Limb (tissue), 2 donors: ENCODE results near the gene ALS2.
"Not testable (repeated sequence)": the region's sequence is repeated elsewhere in the genome, so short reads cannot be mapped to it uniquely, and the experiment has no call there.

Source experiments
- DNase-seq, 2 donors: peaks; one replicate each; pipeline ENCODE4 v3.0.0-alpha.2; 2016; ENCODE audit errors: extremely low spot score in 2 of 2

Gene ALS2

DNA sequence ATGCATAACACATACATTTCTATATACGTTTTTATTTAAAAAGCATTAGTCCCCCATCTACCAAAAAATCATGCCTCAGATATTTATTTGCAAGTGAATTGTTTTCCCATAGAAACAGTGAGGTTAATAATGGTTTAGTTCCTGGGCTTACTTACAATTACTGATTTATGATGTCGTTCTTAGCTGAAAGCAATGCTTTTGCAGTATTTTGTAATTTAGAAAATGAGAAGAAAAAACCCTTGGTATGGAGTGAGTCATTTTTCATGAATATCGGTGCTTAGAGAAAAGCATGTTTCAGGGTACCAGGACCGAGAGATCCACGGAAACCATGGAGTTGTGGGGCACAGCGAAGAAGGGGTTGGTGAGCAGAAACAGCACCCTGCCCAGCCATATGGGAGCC, 13.6 kb upstream of the ALS2 start:
- DNase-seq = no peak

DNA sequence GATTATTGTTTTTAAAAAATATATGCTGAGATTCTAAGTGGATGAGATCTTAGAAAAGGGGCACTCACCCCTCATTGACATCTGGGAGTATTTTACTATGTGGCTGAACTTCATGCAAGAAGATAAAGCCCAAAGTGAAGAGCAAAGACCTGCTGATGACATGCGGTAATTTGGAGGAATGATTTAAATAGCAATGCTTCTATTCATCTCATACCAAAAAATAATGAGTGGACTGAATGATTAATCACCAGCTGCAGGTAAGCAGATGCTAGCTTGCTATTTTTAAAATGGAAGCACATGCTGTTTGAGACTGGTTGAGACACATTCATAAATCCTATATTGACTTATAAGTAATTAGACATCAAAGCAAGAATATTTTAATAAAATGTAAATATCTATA, 12.9 kb upstream of the ALS2 start:
- no peak for DNase-seq

DNA sequence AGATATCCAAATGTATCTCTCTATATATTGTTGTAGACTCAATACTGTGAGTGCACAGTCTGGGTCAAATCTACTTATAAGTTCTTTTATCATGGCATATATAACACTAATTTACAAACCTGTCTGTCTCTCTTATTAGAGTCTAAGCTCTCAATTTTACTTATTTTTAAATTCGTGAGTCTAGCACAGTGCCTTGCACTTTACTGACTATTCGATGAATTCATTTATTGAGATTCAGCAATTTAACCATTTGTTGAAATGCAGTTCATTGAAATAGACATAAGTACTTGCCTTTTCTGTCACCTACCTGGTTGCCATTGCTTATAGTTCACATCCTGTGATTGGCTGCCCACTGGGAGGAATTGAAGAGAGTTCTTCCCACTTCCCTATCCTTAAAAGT, 10.3 kb upstream of the ALS2 start:
- no peak for DNase-seq

DNA sequence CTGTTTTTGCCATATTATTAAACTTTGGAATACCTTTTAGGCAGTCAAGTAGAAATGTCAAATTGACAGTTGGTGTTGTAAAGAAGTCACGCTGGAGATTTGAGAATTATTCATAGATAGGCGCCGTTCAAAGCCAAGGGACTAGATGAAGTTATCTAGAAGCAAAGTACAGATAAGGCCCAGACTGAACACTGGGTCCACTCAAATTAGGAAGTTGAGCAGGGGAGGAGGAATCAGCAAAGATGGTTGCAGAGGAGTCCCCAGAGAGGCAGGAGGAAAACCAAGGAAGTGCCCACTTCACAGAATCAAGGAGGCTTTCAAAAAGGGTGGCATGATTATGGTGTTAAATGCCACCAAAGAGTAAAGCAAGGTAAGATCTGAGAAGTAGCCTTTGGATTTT, 9.6 kb upstream of the ALS2 start:
- DNase-seq = no peak

DNA sequence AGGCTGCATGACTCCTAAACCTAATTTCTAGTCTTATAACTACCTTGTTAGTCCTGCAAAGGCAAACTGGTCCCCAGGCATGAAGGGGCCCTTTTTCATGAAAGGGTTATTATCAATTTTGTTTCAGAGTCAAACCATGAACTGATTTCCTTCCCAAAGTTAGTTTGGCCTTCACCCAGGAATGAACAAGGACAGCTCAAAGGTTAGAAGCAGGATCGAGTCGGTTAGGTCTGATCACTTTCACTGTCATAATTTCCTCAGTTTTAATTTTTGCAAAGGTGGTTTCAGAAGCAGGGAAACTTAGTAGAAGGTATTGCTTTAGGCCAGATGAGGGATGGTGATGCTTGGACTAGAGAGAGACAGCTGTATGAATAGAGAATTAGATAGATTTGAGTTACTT, 8.7 kb upstream of the ALS2 start:
- DNase-seq = no peak

DNA sequence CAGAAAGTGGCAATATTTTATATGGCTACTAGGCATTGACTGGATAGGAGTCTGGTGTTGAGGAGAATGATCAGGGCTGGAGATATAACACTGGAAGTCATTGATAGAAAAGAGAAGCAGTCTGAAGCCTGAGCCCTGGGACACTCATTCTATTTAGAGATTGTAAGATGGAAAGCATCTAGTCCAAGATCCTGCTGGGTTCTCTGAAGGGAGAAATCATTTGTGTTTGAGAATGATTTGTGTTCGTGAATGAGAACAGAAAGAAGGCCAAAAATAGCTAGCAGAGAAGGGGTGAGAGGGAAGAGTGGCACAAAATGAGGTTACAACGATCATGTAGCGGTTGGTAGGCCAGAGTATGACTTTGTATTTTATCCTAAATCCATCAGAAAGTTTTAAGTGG, 7.6 kb upstream of the ALS2 start:
- no peak for DNase-seq

DNA sequence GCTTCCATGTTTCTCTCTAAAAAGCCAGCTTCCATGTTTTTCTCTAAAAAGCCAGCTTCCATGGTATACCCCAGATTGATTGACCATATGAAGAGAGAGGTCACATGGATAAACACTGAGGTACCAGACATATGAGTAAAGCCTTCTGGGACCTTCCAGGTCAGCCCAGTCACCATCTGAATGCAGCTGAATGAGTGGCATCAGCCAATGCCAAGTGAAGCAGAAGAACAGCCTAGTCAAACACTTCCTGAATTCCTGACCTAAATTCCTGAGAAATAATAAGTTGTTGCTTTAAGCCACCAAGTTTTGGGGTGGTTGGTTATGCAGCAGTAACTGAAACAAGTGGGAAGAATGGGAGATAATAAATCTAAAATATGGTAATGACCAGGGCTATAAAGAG, 5.7 kb upstream of the ALS2 start:
- no peak for DNase-seq

DNA sequence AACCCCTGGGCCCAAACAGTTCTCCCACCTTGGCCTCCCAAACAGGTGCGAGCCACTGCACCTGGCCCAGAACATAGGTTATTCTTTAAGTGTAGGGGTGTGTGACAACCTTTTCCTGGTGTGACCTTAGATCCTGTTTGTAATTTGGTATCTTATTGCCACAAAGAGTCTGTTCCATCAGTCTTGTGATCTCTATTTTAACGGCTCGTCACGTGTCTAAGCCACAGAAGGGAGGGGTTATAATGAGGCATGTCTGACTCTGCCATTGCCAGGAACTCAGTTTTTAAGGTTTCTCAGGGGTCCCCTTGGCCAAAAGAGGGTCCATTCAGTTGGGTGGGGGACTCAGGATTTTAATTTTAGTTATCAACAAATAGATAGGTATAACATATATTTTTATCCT, 4.4 kb upstream of the ALS2 start:
- DNase-seq = no peak

DNA sequence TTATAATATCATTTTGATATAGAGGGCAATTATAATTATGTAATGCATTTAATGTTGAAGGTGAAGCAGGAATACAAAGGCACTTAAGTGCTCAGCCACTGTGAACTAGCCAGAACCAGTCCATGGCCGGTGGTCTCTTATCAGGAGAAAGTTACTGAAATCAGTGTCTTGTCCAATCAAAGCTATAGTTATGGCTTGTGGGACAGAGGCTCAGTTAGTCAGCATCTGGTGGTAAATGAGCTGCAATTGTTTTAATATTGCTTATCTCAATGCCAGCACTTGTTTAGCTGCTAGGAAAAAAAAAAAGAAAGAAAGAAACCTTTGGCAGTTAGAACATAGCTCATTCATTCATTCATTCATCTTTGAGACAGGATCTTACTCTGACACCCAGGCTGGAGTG, 3.8 kb upstream of the ALS2 start:
- no peak for DNase-seq

DNA sequence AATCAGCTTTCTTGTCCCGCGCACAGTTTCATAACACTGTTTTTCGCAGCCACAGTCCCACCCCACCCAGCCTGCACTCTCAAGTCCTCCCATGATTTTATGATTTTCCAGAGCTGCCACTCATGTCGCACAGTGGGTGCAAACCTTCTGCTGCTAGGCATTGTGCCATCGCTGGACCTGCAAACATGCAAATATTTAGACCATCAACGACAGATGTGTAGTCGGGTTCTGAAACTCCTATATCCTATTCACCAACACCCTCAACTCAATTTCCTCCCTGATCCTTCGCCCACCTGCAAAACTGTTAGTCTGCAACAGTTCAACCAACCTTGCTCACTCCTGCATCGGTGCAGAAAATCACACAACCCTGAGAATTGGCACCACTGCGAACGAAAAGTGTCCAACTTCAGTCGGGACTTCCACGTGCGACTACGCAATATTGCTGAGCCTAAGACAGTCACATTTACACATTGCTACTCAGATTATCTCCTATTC, 871 bp upstream of the ALS2 start:
- peak; percentile 7 to 37 for DNase-seq

DNA sequence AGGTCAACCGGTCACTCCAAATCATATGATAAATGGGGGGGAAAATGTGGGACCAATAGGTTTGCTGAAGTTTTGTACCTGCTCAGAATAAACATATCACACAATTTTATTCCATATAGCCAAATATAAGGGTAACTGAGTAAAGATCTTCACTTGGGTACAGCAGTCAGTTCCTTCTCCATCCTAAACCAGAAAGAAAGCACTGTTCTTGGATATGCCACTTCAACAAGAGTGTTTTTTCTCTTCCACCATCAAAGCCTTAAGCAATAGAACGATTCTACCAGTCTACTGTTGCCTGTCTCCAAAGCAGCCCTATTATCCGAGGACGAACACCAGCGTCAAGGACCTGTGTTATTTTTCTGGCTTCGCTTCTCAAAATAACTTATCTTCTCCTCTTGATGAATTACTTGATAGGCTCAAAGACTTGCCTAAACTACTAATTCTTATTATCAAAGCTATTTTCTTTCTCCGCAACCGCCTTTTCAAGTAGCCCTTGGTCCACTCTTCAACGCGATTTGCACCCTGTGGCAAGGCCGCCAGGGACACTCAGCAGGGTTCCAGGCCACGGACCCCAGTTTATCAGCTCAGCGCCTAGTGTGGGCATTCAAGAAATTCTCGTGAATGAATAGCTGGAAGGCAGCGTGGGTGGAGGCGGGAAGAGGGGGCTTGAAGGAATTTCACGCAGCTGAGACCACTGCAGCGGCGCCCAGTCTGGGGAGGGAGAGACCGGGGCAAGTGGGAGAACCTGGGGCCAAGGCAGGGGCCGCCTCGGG, 646 bp downstream of the ALS2 start:
- no peak for DNase-seq

DNA sequence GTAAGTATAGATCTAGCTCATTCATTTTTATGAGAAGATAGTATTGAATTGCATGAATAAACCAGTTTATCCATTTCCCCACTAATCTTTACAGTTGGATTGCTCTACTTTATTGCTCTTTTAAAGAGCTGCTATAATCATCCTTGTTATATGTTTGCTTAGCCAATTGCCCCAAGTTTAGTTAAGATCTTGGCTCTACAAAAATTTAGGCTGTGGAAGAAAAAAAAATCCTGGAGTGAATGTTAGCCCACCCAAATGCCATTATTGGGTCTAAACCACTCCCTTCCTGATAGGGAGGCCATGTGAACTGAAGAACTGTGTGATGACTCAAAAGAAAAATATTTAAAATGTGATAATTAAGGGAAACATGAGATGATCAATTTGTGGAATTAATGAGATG, 2.9 kb downstream of the ALS2 start:
- DNase-seq = no peak

DNA sequence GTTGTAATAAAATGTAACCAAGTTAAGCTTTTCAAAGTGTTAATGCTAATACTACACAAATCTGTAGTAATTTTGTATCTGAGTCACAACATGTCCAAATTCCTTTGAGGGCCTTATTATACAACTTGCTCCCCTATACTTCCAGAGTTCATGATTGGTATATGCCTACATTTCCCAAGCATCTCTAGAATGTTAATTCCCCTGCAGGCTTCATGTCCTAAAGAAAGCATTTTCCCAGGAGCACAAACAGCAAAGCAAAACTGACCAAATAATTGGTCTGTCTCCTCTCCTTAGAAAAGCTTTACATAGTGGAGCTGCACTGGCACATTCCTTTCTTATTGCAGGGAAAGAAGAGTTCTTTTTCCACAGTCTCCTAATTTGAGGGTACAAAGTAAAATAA, 3.7 kb downstream of the ALS2 start:
- no peak for DNase-seq

DNA sequence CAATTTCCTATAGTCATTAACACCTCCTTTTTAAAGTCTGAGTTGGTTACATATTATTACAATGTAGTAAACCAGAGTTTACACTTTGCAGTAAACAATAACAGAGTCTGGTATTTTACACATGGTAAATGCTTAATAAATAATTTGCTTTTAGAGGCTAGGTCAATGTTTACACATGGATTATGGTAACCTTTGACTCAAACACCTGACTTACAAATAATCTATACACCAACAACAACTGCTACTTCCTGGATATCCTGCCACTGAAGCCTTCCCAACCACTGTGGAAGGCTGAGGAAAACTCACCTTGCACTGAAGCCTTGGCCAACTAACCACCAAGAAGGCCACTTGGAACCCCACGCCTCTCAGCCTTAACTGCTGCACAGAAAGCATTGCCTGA, 5.4 kb downstream of the ALS2 start:
- DNase-seq = no peak

DNA sequence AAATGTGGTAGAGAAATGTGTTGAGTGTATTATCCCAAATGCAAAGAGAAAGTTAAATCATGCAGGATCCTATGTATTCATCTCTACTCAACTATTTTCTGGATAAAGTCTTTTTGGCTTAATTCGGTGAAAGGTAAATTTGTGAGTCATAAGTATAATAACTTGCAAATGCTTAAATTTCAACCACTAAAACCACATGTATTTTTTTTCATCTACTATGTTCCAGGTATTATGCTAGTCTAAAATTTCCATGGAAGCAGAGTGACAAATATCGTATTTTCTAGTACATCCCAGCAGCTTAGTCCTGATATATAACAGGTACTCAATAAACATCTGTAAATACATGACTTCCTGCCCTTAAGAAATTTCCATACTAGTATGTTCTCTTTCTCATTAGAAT, 6.2 kb downstream of the ALS2 start:
- DNase-seq = no peak

DNA sequence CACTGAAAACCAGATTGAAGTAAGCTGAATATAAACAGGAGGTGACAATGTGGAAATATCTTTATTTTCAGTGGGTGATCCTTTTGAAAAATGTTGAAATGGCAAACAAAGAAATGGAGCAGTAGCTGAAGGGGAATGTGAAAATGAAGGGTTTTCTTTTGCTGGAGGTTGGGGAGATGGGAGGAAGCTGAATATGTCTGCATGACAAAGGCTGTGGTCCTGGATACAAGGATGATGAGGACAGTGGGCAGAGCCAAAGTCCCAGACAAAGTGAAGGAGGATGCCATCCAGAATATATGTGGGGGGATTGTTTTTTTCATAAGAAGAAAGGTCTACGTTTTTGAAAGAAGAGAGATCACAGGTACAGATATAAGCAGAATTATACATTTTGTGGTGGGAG, 6.7 kb downstream of the ALS2 start:
- DNase-seq = no peak

DNA sequence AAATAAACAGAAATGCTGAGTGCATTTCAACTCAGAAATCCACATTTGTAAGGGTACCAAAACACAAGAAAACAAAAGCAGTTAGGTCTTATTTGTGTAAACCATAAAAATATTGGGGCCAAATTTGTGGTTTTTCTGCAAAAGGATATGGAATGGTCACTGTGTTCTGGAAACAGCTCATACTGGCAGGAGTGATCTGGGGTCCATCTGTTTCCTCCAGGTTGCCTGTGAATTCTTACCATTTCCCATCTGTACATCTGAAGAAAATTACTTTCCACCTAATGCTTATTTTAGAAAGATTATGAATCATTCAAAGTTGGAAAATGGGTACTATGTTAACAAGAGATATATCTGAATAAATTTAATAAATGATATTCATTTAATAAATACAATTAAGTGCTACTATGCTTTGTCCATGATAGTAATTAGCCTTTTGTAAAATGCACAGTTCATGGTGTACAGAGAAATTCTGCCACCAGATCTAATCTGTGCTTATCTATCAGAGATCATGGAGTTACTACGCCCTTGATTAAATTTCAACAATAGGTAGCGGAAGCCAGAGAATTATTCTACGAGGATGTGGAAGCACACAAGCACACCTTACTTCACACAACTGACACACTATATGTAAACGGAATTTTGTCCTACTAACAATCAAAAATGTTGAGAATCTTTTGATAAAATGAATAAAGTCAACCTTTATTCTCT, 10.9 kb downstream of the ALS2 start:
- no peak for DNase-seq

DNA sequence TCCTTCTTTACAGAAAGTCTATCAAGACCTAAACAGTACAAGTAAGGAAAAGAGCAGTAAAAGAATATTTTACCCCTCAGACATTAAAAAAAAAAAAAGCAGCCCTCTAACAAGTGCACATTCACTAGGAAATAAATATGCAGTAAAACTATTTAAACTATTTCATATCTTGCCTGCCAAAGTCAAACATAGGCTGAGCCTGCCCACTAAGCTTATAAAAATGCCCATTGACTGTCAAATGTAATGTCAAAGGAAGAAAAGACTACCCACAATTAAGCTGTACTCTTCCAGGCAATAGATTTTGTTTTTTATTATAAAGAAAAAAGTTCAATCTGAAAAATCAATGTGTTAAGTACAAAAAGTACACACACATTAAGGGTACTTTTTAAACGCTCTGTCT, 11.8 kb downstream of the ALS2 start:
- no peak for DNase-seq

DNA sequence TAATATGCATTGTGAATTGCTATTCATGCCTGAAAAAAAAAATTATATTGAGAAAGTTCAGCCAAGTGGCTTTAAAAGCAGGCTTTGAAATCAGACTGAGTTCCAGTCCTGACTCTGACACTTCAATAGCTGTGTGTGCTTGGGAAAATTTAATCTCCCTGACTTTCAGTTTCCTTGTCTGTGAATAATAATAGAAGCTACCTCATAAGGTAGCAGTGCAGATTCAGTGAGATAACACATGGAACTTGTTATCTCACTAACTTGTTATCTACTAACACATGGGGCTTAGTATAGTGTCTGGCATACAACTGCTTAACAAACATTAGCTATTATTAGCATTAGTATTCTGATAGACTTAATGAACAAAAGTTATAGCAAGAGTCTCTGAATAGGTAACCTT, 14.9 kb downstream of the ALS2 start:
- no peak for DNase-seq

DNA sequence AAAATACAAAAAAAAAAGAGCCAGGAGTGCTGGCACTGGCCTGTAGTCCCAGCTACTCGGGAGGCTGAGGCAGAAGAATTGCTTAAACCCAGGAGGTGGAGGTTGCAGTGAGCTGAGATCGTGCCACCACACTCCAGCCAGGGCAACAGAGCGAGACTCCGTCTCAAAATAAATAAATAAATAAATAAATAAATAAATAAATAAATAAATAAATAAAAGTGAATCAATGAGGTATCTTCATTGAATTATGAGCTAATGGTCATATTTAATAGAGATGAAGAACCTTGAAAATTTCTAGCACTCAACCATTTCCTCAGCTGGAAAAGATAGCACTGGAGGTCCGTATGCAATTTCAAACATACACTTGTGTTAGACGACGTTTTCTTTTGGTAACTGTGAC, 16.3 kb downstream of the ALS2 start:
- DNase-seq = not testable (repeated sequence)

DNA sequence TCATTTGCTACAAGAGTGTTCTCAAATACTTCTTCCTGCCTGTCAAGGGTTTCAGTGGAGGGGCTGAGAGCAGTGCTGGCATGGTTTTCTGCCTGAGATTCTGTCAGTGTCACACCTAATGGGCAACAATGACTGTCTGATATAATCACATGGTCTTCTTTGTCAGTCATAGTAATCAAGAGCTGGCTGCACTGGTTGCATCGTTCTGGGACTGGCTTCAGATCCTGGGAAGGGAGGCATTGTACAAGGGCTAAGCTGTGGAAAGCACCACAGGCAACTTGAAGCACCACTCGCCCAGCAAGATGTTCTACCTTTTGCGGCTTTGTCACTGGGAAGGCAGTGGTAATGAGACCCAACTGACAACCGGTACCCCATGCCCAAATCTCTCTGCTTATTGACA, 19.6 kb downstream of the ALS2 start:
- no peak for DNase-seq

DNA sequence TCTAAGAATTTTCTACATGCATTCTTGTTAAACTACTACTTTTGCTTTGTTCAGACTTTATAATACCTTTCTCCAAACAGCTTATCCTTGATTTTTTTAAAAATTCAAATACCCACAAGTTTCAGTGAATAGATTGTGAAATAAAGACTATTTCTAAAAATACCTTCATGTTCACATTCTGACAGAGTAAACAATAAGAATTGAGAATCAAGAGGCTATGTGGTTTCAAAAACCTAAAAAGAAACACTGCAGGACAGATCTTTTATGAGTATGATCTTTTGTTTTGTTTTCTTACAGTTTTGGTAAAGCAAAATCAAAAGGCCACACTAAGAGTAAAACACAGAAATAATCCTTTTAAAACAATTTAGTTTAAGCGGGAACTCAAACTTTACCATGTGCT, 21.2 kb downstream of the ALS2 start:
- no peak for DNase-seq

DNA sequence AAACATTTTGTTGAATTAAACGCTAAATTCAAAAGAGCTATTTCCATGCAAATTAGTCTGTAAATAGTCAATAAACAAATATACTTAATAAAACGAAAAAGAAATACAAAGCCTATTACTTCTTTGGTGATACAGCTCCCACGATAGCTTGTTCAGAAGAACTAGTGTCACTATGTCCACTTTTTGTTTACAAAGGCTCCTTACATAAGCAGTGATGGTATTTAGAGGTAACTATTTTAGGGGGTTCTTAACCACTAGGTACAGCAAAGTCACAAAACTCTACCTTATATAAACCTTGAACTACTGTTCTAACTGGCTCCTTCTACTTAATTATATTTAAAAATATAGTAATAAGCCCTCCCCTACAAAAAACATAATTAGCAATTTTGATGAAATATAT, 21.9 kb downstream of the ALS2 start:
- DNase-seq = no peak
